Activated CD8-positive, alpha-beta T cell treated with anti-CD3 and anti-CD28 coated beads for 36 hours (primary cell): ENCODE measurements around the gene GET4. TPM values are rescaled to one million over a fixed set of nuclear protein-coding genes. Genes with fewer than 3 reads are reported as not detected.
A peak's percentile ranks its signal among the peaks of the same experiment; 100 is the strongest.
"Not testable (repeated sequence)": the region's sequence is repeated elsewhere in the genome, so short reads cannot be mapped to it uniquely, and the experiment has no call there.

Source experiments
- ATAC-seq: fragments of 200-7000 bp; cut with Tn5 transposase; one replicate; pipeline ENCODE4 v1.10.0; 2021; ENCODE audit warnings: mild to moderate bottlenecking, moderate library complexity
- CTCF ChIA-PET: fragments of 350-600 bp; sonication (Branson Sonifier 250); formaldehyde crosslinking; loops from one replicate; lab custom pipeline; 2021; ENCODE audit warnings: antibody characterized with exemption; lab: Charles Lee
- POLR2A ChIA-PET: fragments of 350-600 bp; sonication (Branson Sonifier 250); formaldehyde crosslinking; loops from one replicate; lab custom pipeline; 2021; ENCODE audit warnings: antibody characterized with exemption; lab: Charles Lee
- DNase-seq: peaks from one replicate; pipeline ENCODE4 v3.0.0-alpha.2; 2020
- H3K27ac Mint-ChIP-seq: one replicate; pipeline ENCODE4 v1.8.0; 2021; ENCODE audit warnings: mild to moderate bottlenecking, mixed read lengths
- H3K27me3 Mint-ChIP-seq: one replicate; pipeline ENCODE4 v1.8.0; 2021; ENCODE audit warnings: mixed read lengths
- H3K36me3 Mint-ChIP-seq: one replicate; pipeline ENCODE4 v1.8.0; 2021; ENCODE audit warnings: low read depth, mixed read lengths
- H3K4me1 Mint-ChIP-seq: one replicate; pipeline ENCODE4 v1.8.0; 2021; ENCODE audit warnings: low read depth, mixed read lengths
- H3K4me3 Mint-ChIP-seq: one replicate; pipeline ENCODE4 v1.8.0; 2021; ENCODE audit warnings: mild to moderate bottlenecking, moderate library complexity, mixed read lengths
- H3K9me3 Mint-ChIP-seq: one replicate; pipeline ENCODE4 v1.8.0; 2021; ENCODE audit warnings: mixed read lengths
- CTCF ChIP-seq: fragments of 200-600 bp; IDR thresholded peaks from one replicate; pipeline ENCODE4 v1.8.0; 2022; ENCODE audit warnings: antibody characterized with exemption, mild to moderate bottlenecking
- intact Hi-C: fragments of 100-400 bp; cut with micrococcal nuclease; formaldehyde crosslinking; loops from one replicate; pipeline ENCODE4 v1.10.0; 2022
- total RNA-seq, 2 experiments: library from RNA; stranded (reverse); gene quantifications; one replicate each; pipeline ENCODE4 v1.2.3, GENCODE V29; 2021

Gene GET4
- total RNA-seq, 2 experiments from 2014 or later: 20.6 to 31.9 TPM

- ChIA-PET POLR2A (interaction anchor here (0.8 to 1.6 kb wide), 4 partner anchors 13 to 66 kb away, joined by 3 to 5 read pairs (median 4); partner anchors contain the start of gene COX19), CTCF (interaction anchor here (0.9 to 2.8 kb wide), 11 partner anchors 9 to 85 kb away, joined by 3 to 11 read pairs (median 7); no protein-coding TSS in a partner anchor)
Observed at GRCh38 chr7:908159-908581, 31.8 kb downstream of the GET4 start.

GRCh38 chr7:908591-909357, 32.4 kb downstream of the GET4 start:
- Mint-ChIP-seq H3K4me3 (peak overlapping the region; percentile 21), H3K36me3 (peaks cover 10% of the 10 kb centered on the region), H3K4me1 (peaks cover 14% of the 10 kb centered on the region)
- H3K9me3 Mint-ChIP-seq, H3K27me3 Mint-ChIP-seq, H3K27ac Mint-ChIP-seq: not testable (repeated sequence)
- POLR2A ChIA-PET: interaction anchor here (0.9 to 1.6 kb wide), 2 partner anchors 19 to 66 kb away, joined by 3 to 5 read pairs; partner anchors contain the start of gene COX19
- CTCF ChIA-PET: interaction anchor here (0.9 to 2.8 kb wide), 12 partner anchors 9 to 84 kb away, joined by 3 to 11 read pairs (median 6); no protein-coding TSS in a partner anchor
- ATAC-seq (peak; percentile 83), DNase-seq (peak; percentile 76)
- intact Hi-C loops: loop anchor here (5.0 kb wide), 2 partner anchors 49 to 64 kb away; no protein-coding TSS in a partner anchor
- peak; percentile 87 for TF ChIP-seq CTCF

More at GRCh38 chr7:908159-908581, 31.8 kb downstream of the GET4 start:
- no peak for TF ChIP-seq CTCF
- Mint-ChIP-seq H3K4me1 (peaks cover 14% of the 10 kb centered on the region), H3K36me3 (peaks cover 11% of the 10 kb centered on the region), H3K27ac (no peak overlapping the region), H3K9me3 (no peaks in the 10 kb centered on the region), H3K4me3 (no peak overlapping the region), H3K27me3 (no peaks in the 10 kb centered on the region)
- intact Hi-C loops: loop anchor here (5.0 kb wide), 2 partner anchors 49 to 64 kb away; no protein-coding TSS in a partner anchor
- ATAC-seq: no peak
- no peak for DNase-seq

- H3K27ac Mint-ChIP-seq: no peak overlapping the region
- no peak for ATAC-seq
- POLR2A ChIA-PET: interaction anchor here (0.6 to 1.8 kb wide), 5 partner anchors 13 to 65 kb away, joined by 3 to 8 read pairs (median 4); partner anchors contain the start of gene COX19
Observed at GRCh38 chr7:909358-910329, 33.3 kb downstream of the GET4 start.

More at GRCh38 chr7:909358-910329, 33.3 kb downstream of the GET4 start:
- Mint-ChIP-seq H3K27me3 (no peaks in the 10 kb centered on the region), H3K9me3 (no peaks in the 10 kb centered on the region), H3K4me1 (peaks cover 14% of the 10 kb centered on the region), H3K4me3 (peak overlapping the region; percentile 41), H3K36me3 (peaks cover 6% of the 10 kb centered on the region)
- CTCF ChIA-PET: interaction anchor here (0.6 to 2.8 kb wide), 12 partner anchors 10 to 135 kb away, joined by 3 to 11 read pairs (median 6); no protein-coding TSS in a partner anchor
- TF ChIP-seq CTCF: no peak
- no peak for DNase-seq
- intact Hi-C loops: loop anchor here (5.0 kb wide), 3 partner anchors 38 to 63 kb away; no protein-coding TSS in a partner anchor
